ENCODE results near the gene GCK.

- TF ChIP-seq CTCF (IDR thresholded peaks at IDR 0.05) (no peak), POLR2A (IDR thresholded peaks at IDR 0.05) (no peak)
Observed at GRCh38 chr7:44154703-44155102, 34.5 kb downstream of the GCK start.

Data from heart left ventricle (tissue), 13 donors.